SU-DHL-6 (cell line): Measurements from ENCODE around the gene ITPR1.

Source experiments
- EZH2phosphoT487 ChIP-seq: fragments of 200-600 bp; sonication (generic), shearing (Covaris generic); conservative IDR thresholded peaks from 2 replicates; pipeline ENCODE4 v1.6.1; 2018; ENCODE audit warnings: mild to moderate bottlenecking, antibody characterized with exemption, low read length, moderate library complexity, mixed read lengths
- TF ChIP-seq, protein P1 (sequence below): fragments of 200-600 bp; sonication (generic); IDR thresholded peaks from one replicate; pipeline ENCODE4 v1.5.1; 2017; ENCODE audit warnings: antibody characterized with exemption, mild to moderate bottlenecking, low read length, moderate library complexity; ENCODE audit not compliant: insufficient read depth, poor library complexity, severe bottlenecking

DNA sequence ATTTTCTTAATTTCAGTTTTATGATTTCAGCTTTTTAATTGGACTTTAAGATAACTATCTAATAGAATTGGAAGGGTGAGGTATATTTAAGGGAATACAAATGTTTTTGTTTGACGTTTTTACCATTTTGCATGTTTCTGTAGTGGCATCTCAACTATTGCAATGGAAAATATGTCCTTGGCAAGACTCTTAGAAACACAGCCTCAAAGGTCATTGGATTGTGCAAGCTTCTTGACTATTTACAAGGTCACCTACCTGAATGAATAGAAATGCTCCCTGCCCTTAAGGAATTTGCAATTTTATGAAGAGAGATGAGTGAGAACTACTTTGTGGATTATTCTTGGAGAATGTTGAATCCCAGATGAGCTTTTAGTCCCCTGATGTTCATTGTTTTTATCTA is 43.1 kb downstream of the ITPR1 start:
- TF ChIP-seq, protein P1, sequence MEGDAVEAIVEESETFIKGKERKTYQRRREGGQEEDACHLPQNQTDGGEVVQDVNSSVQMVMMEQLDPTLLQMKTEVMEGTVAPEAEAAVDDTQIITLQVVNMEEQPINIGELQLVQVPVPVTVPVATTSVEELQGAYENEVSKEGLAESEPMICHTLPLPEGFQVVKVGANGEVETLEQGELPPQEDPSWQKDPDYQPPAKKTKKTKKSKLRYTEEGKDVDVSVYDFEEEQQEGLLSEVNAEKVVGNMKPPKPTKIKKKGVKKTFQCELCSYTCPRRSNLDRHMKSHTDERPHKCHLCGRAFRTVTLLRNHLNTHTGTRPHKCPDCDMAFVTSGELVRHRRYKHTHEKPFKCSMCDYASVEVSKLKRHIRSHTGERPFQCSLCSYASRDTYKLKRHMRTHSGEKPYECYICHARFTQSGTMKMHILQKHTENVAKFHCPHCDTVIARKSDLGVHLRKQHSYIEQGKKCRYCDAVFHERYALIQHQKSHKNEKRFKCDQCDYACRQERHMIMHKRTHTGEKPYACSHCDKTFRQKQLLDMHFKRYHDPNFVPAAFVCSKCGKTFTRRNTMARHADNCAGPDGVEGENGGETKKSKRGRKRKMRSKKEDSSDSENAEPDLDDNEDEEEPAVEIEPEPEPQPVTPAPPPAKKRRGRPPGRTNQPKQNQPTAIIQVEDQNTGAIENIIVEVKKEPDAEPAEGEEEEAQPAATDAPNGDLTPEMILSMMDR: no peak
- no peak for TF ChIP-seq EZH2phosphoT487
